Stimulated activated CD4-positive, alpha-beta T cell treated with anti-CD3 and anti-CD28 coated beads, Interleukin-4, amount 100 ng/mL, for 24 hours (primary cell): ENCODE results near the gene DOCK4.
"Not testable (repeated sequence)": the region's sequence is repeated elsewhere in the genome, so short reads cannot be mapped to it uniquely, and the experiment has no call there.

Source experiments
- DNase-seq: peaks from one replicate; pipeline ENCODE4 v3.0.0-alpha.2; 2020

The DOCK4 gene

GRCh38 chr7:112129655-112130323 lies 76.4 kb downstream of the DOCK4 start:
- DNase-seq, result no peak

DNA sequence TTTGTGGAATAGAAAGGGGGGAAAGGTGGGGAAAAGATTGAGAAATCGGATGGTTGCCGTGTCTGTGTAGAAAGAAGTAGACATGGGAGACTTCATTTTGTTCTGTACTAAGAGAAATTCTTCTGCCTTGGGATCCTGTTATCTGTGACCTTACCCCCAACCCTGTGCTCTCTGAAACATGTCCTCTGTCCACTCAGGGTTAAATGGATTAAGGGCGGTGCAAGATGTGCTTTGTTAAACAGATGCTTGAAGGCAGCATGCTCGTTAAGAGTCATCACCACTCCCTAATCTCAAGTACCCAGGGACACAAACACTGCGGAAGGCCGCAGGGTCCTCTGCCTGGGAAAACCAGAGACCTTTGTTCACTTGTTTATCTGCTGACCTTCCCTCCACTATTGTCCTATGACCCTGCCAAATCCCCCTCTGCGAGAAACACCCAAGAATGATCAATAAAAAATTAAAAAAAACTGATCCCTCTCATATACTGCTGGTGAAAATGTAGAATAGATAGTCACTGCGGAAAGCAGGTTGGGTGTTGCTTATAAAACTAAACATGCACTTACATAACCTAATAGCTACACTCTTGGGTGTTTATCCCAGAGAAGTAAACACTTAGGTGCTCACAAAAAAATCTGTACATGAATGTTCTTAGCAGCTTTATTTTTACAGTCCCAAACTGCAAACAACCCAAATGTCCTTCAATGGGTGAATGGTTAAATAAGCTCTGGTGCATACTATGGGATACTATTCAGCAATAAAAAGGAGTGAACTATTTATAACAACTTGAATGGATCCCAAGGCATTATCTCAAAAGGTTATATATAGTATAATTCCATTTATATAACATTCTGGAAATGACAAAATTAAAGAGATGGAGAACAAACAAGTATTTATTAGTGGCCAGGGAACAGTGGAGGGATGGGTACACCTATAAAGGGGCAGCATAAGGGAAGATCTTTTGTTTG lies 77.5 kb downstream of the DOCK4 start:
- DNase-seq, result not testable (repeated sequence)

GRCh38 chr7:112128041-112128440 lies 78.2 kb downstream of the DOCK4 start:
- DNase-seq, result not testable (repeated sequence)

- no peak for DNase-seq
These were observed 80.9 kb downstream of the DOCK4 start for GRCh38 chr7:112125250-112125649.

DNA sequence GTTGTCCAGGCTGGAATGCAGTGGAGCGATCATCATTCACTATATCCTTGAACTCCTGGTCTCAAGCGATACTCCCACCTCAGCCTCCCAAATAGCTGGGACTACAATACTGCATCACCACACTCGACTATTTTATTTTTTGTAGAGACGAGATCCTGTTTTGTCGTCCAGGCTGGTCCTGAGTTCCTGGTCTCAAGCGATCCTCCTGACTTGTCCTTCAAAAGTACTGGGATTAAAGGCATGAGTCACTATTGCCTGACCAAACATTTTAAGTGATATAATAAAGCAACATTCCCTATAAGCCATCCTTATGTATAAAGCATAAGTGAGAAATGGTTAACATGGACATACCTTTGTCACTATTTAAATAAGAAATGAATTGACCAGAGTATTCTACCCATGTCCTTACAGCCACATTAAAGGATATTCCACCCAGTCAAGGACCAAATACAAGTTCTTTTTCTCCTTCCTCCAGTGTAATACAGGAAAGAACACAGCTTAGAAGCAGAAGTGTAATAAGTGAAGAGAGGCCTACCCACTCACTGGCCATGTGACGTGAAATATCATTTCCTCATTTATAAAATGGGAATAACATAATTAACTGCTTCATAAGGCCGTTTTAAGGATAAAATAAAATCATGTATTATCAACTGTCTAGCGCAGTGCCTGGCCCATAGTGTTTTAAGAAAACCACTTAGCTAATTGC lies 82.0 kb downstream of the DOCK4 start:
- DNase-seq, result no peak

DNA sequence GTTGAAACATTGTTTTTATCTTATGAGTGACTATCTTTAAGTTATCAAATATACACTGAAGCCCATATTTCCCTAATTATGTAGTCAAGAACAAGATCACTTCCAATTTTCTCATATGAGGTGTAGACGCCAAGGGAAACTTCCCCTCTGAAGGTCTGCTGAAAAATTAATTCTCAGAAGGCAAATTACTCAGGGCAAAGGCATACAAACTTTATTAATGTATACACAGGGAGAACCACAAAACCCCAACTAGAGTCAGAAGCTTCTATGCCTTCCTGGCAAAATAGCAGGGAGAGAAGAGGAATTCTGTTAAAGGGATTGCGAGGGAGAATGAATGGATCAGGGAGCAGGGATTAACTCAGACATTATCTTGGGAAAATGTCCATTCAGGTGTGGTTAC lies 83.4 kb downstream of the DOCK4 start:
- no peak for DNase-seq

DNA sequence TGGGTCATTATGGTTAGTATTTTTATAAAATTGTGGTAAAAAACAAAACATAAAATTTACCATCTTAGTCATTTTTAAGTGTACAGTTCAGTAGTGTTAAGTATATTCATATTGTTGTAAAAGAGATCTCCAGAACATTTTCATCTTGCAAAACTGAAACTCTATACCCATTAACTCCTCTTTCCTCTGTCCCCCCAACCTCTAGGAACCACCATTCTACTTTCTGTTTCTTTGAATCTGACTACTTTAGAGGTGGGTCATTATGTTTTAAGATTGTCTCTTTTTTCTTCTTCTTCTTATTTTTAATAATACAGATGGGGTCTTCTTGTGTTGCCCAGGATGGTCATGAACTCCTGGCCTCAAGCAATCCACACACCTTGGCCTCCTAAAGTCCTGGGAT lies 84.1 kb downstream of the DOCK4 start:
- DNase-seq, result no peak

DNA sequence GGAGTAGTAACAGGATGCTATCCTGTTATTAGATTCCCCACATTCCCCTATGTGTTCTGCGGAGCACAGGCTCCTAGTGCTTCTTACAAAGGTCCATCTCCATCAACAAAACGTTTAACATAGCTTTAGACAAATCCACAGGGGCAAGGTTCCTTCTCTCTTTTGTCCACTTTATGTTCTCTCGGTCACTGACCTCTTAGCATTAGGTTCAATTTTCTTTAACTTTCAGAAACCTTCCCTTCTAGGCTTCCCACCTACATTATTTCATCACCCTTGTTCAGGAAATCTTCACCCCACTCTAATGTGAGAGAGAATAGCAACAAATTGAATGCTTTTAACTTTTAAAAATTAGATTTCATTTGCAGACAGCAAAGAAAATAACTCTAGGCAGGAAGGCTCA lies 84.9 kb downstream of the DOCK4 start:
- no peak for DNase-seq

GRCh38 chr7:112120696-112121217 lies 85.4 kb downstream of the DOCK4 start:
- no peak for DNase-seq

GRCh38 chr7:112118581-112119566 lies 87.3 kb downstream of the DOCK4 start:
- DNase-seq, result no peak

- DNase-seq, result no peak
These were observed 89.3 kb downstream of the DOCK4 start for GRCh38 chr7:112116894-112117293.

DNA sequence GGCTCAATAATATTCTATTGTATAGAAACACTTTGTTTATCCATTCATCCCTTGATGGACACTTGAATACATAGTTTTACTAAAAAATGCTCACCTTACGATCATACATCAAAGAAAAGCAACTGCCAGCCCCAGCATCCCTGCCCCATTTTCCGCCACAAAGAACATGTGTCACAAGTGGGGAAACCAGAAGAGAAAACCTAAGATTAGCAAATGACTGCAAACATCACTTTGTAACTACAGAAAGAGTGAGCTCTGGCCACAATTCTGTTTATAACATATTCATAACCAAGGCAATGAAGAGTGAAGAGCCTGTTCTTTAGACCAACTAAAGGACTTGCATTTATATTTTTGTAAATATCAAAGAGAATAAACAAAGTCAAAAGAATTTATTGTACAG lies 89.8 kb downstream of the DOCK4 start:
- no peak for DNase-seq

DNA sequence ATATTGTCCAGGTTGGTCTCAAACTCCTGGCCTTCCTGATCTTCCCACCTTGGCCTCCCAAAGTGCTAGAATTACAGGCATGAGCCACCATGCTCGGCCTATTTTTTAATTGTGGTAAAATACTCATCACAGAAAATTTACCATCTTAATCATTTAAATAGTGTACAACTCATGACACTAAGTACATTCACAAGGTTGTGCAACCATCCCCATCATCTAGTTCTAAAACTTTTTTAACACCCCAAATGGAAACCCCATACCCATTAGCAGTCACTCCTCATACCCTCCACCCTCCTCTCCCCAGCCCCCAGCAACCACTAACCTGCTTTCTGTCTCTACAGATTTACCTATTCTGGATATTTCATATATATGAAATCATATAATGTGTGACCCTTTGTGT lies 90.3 kb downstream of the DOCK4 start:
- DNase-seq, result no peak

DNA sequence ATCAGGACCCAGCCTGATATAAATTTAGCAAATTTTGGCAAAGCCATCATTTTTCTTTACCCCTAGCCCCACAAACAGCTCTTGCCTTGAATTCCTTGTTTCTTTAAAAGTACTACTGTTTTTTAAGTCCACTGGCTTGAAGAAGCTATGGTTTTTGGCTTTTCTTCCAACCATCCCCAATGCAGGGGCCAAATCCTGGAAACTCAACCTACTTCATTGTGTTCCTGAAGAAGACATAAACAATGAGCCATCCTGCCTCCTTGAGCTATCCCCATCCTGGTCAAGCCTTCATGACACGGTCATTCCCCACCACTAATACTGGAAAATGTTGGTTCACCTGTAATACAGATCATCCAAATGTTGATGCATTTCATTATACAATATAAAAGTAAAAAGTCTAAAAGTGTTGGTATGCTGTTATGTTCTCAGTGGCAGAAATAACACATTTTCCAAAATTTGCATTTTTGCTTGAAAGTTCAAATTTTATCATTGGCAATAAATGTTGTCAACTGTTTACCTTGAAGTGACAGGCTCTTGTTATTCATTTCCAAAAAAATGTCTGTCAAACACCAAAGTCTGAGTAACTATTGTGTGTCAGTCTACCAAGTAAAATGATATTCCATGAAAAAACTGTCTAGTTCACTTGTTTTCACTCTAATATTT lies 92.2 kb downstream of the DOCK4 start:
- DNase-seq, result no peak

GRCh38 chr7:112112822-112113255 lies 93.4 kb downstream of the DOCK4 start:
- DNase-seq, result no peak

GRCh38 chr7:112110651-112111050 lies 95.5 kb downstream of the DOCK4 start:
- DNase-seq, result no peak

- DNase-seq, result no peak
These were observed 96.0 kb downstream of the DOCK4 start for GRCh38 chr7:112110175-112110574.

DNA sequence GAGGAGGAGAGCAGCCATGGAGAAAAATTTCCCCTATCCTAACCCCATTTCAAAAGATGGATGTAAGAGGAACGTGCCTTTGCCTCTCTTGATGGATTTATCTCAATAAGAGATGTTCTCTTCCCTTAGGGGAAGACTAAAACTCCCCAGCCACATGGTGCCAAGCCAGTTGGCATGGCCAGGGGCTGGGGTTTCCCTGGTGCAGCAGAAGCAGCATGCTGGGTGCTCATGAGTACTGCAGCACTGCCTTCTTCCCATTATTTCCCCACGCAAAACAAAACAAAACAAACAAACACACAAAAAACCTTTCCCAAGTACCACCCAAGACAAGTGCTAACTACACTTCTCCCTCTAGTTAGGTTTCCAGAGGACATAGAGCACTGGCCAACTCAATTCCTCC lies 97.2 kb downstream of the DOCK4 start:
- DNase-seq, result no peak

- no peak for DNase-seq
These were observed 100.3 kb downstream of the DOCK4 start for GRCh38 chr7:112105584-112106530.

DNA sequence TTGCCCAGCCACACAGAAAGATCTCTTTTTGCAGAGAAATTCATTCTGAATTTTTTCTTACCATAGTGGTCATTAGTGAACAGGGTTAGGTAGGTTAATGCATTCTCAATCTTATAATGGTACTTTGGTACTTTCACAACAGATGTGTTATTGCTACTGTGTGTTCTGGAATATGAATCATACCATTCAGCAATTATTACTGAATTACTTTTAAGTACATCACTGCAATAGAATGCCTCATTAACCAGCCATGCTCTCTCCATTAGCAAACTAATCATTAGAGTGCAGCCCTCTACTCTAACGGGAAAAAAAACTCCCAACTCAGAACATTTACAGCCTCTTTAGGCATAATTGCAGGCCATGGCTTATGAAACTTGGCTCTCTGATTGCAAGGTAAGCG lies 102.1 kb downstream of the DOCK4 start:
- DNase-seq, result no peak
